ENCODE results near the gene CEP128.
"Not testable (repeated sequence)": the region's sequence is repeated elsewhere in the genome, so short reads cannot be mapped to it uniquely, and the experiment has no call there.

The CEP128 gene

DNA sequence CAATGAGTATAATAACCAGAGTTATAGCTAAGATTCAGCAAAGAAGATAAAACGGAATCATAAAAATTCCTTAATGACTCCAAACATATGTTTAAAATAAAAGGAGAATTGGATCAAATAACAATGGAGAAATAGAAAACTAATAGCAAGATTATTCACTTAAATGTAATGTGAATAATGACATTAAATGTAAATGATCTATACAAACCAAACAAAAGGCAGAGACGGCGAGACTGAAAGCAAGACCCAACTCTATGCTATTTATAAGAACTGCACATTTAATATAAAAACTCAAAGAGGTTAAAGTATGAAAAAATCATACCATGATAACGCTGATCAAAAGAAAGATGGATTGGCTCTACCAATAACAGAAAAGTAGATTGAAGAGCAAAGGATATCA is 10.0 kb upstream of the CEP128 start:
- DNase-seq, result no peak

- no peak for DNase-seq
Observed at GRCh38 chr14:80948291-80948690, 6.8 kb upstream of the CEP128 start.

- DNase-seq, result no peak
Observed at GRCh38 chr14:80946797-80947196, 5.3 kb upstream of the CEP128 start.

DNA sequence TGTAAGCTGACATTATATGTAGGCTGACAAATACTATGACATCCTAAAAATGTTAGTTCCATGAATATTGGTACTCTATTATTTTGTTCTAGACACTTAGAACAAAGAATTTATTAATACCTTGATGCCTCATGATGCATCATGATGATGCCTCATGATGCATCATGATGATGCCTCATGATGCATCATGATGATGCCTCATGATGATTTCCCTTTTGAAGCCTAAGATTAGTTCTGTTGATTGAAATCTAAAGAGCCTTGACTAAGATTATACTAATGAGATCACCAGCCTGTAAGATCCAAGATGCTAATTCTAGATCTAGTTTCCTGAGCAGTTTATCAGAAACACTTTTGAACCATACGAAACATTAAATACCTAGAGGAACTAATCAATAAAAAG is 4.6 kb upstream of the CEP128 start:
- DNase-seq, result no peak

DNA sequence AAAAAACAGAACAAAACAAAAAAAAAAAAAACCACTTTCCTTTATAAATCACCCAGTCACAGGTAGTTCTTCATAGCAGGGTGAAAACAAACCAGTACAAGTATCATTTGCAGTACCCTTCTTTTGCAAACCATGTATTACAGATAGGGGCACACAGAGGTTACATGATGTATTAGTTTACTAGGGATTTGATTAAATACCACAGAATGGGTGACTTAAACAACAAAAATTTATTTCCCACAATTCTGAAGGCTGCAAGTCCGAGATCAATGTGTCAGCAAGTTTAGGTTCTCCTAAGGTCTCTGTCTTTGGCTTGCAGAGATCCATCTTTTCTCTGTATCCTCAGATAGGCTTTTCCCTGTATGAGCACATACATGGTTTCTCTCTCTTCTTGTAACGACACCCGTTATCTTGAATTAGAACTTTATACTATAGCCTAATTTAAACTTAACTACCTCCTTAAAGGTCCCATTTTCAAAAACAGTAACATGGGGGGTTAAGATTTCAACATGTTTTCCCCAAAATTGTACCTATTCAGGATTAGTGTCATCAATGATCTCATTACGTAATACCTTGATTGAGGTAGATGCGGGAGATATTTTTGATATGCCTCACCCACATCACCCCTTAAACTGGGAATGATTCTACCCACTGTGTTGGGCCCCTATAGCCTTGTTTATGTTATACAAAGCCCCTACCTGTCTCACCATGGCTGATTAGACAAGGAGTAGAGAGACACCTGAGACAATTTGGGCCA is 3.5 kb upstream of the CEP128 start:
- no peak for DNase-seq

DNA sequence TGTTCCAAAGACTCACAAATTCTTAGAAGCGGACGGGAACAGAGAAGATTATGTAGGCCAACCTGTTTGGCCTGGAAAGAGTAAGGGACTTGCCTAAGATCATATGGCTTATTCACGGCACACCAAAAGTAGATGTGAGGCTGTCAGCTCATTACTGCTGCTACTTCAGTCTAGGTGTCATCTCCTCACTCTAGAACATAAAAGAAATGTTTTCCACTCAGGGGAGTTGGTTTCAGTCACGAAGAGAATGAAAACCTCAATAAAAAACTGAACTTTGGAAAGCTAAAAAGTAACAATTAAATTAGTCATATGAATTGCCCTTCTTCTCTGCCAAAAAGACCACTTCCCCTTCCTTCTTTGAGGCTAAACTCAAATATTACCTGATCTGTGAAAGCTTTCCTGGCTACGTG is 658 bp upstream of the CEP128 start:
- DNase-seq, result no peak

GRCh38 chr14:80940146-80940545 is 1.4 kb downstream of the CEP128 start:
- no peak for DNase-seq

DNA sequence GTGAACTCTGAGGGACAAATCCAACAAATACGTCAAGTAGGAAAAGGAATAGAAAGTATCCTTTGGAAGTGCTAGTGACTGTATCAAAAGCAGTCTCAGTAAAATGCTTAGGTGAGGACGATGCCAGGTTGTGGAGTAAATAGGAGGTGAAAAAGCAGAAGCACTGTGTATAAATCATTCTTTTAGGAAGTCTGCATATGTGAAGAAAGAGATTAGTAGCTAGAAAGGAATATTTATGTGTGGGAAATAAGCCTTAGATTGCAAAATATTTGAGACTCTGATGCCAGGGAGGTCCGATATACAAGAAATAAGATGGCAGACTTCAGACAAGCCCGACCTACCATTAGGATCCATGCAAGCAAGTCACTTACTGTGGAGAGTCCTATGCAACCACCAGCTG is 7.9 kb downstream of the CEP128 start:
- DNase-seq, result no peak

GRCh38 chr14:80933282-80933681 is 8.3 kb downstream of the CEP128 start:
- no peak for DNase-seq

- DNase-seq, result no peak
Observed at GRCh38 chr14:80930836-80931389, 10.6 kb downstream of the CEP128 start.

DNA sequence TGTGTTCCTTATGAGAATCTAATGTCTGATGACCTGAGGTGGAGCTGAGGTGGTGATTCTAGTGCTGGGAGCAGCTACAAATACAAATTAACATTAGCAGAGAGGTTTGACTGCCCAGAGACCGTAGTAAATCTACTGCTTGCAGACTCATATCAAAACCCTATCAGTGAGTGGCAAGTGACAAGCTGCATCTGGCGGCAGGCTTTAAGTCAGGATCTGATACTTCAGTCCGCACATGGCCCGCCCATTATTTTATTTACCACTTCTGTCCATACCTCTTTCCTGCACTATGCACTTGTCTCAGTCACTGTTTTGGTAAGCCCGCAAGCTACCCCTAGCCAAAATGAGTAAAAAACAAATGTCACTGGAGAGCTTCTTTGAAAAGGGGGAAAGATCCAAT is 11.4 kb downstream of the CEP128 start:
- DNase-seq, result no peak

GRCh38 chr14:80927083-80927989 is 14.2 kb downstream of the CEP128 start:
- DNase-seq, result no peak

DNA sequence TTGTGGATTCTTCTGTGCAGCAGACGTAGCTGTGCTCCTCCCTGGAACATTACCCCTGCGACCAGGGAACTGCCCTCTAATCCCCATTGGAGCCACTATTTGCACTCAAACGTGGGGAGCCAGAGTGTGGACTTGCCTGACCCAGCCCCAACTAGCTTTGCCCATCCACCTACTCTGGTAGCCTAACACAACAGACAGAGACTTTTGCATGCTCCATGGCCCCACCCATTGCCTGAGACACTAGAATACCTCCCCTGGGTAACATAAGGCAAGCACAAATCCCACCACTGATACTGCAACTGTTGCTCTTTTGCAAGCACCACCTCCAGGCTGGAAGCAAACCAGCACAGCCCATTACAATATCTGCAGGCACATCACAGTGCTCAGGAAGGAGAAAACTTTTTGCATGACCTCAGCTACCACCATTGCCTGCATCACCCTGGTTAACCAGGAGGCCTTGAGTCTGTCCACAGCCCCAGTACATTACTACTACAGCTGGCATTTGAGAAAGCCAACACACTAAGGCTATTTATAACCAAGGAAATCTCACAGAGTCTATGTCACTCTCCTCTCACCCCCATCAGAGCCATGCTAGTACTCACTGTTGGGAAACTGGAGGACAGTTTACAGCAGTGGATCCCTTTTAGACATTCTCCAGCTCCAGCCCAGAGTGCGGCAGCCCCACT is 15.0 kb downstream of the CEP128 start:
- DNase-seq, result no peak

DNA sequence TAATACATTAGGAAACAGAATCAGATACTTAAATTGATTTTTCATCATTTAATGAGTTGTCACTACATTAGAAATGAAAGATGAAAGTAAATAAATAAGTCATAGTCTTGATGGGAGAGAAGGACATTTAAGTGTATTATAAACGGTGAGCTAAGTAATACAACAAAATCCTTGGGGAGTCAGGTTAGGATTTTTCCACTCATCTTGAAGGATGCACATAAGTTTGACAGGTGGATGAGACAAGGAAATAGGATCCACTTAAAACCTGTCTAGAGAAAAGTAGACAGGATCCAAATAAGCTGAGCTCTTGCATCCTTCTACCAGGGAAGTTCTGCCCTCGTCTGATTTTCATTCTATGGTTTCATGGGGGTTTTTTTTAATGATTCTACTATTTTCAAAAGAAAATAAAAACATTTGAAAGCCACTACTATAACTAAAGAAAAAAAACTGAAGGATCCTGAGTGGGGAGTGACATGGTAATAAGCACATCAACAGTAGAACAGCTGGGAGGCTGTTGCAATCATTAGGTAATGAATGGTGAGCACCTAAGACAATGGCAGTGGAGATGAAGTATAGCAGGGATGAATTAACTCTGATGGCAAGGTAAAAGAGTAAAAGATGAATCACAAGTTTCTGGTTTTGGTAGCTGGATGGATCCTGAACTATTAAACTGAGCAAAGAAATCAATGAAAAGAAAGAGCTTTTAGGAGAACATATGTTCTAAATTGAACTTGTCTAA is 17.0 kb downstream of the CEP128 start:
- DNase-seq, result no peak

GRCh38 chr14:80923368-80923767 is 18.2 kb downstream of the CEP128 start:
- no peak for DNase-seq

DNA sequence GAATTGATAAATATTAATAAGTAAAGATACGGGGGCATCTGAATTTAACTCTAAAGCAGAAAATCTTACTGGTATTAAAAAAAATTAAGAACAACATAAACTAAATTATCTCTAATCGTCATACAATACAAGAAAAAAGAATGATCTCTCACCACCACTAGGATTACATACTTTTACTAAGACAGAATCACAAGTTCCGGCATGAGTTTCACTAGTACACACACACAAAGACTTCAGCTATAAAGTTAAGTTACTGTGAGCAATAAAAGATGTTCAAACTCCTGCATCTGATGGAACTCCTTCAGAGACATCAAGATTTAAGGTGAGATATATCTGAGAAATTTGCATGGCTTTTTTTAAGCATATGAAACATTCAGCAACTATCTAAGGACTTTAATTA is 21.9 kb downstream of the CEP128 start:
- DNase-seq, result no peak

DNA sequence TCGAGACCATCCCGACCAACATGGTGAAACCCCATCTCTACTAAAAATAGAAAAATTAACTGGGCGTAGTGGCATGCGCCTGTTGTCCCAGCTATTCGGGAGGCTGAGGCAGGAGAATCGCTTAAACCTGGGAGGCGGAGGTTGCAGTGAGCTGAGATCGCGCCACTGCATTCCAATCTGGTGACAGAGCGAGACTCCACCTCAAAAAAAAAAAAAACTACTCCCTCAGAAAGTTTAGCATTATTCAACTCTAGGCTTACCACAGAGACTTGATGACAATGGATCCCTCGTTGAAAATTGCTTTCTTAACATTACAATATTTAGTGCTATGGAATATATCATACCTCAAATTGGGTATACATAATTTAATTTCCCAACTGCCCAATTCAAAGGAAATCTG is 29.5 kb downstream of the CEP128 start:
- DNase-seq, result not testable (repeated sequence)

DNA sequence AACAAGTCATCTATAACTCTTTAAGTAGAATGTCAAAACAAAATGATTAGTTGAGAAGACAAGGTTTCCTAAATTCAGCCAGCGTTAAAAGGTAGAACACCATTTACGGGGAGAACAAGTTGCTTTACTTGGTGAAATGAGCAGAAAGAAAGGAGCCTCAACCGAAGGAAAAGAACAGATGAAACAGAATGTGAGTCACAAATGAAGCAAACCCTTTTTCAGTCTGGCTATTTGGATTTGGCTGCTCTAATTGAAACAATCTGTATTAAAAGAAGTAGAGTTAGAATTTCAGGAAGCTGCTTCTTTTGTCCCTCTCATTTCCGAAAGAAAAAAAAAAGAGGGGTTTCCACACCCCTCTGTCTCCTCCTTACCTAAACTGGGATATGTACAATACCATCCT is 34.6 kb downstream of the CEP128 start:
- DNase-seq, result no peak

DNA sequence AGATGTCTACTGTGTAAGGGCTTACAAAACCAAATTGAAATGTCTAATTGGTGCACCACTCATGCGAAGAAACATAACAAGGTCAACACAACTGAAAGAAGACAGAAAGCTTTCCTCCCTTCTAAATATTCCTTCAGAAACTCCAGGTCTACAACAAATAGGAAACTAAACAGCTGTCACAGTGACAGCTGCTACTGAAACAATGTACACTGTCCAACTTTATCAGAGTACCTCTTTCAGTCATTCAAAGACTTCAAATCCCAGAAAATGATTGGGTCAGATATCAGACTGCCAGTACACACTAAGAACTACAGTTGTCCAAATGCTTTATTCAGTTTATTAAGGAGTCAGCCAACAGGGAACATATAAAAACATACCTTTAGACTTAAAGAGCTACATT is 35.2 kb downstream of the CEP128 start:
- no peak for DNase-seq

- no peak for DNase-seq
Observed at GRCh38 chr14:80902608-80903007, 38.9 kb downstream of the CEP128 start.

- no peak for DNase-seq
Observed at GRCh38 chr14:80901822-80902221, 39.7 kb downstream of the CEP128 start.

- no peak for DNase-seq
Observed at GRCh38 chr14:80901260-80901659, 40.3 kb downstream of the CEP128 start.

- no peak for DNase-seq
Observed at GRCh38 chr14:80872645-80873044, 68.9 kb downstream of the CEP128 start.

Measured in NCI-H2081 treated with DMSO at 0.1 percent for 48 hours (cell line).